ENCODE data around the gene ELAVL3. TPM values are rescaled to one million over a fixed set of nuclear protein-coding genes. Genes with fewer than 3 reads are reported as not detected.

Gene ELAVL3
- total RNA-seq, 6 experiments from 2014 or later, result not detected

DNA sequence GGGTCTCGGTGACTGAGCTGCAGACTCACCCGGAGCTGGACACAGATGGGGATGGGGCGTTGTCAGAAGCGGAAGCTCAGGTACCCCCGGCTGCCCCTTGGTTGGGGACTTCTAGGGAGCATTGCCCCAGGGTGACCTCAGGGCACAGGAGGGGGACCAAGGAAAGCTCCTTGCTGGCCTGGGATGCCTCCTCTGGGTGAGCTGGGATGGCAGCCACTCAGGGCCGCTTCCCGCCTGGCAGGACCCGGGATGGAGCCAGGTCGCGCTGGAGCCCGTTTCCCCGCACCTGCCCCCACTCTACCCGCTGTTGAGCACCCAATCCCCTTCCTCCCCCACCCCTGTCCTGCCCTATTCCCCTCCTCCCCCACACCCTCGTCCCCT, 34.6 kb downstream of the ELAVL3 start:
- no peaks in the 10 kb centered on the region for H3K4me1 ChIP-seq

DNA sequence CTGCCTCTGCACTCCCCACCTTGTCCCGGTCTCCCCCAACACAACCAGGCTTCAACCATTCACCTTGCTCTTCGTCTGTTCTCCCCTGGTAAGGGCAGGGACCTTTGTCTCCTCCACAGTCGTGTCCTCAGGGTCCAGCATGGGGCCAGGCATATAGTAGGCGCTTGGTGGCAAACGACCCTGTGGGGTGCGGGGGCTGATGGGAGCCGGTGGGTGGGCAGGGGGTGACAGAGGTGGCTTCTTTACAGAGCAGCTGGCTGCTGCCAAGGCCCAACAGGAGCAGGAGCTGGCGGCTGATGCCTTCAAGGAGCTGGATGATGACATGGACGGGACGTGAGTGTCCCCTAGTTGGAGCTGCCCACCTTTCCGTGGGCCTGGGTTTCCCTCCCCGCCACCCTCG, 35.7 kb downstream of the ELAVL3 start:
- DNase-seq (no peak), ATAC-seq (no peak)
- intact Hi-C loops (cut with DNase I), result loop anchor here in 1 of 2 donors (10.0 kb wide), 2 partner anchors 60 to 150 kb away; partner anchors contain the start of genes EPOR and TSPAN16
- WGBS (ENCODE audit: insufficient coverage, low coverage, low lambda C conversion rate, missing lambda C conversion rate), result 74% methylated on average over 2 of the region's 13 CpGs
- Histone ChIP-seq H3K27me3 (no peaks in the 10 kb centered on the region), H3K36me3 (peaks cover 0 to 69% (median 30%) of the 10 kb centered on the region in 4 donors), H3K4me3 (no peak overlapping the region), H3K4me1 (no peaks in the 10 kb centered on the region), H3K9me3 (no peaks in the 10 kb centered on the region), H3K27ac (no peak overlapping the region)
- TF ChIP-seq, protein P1, sequence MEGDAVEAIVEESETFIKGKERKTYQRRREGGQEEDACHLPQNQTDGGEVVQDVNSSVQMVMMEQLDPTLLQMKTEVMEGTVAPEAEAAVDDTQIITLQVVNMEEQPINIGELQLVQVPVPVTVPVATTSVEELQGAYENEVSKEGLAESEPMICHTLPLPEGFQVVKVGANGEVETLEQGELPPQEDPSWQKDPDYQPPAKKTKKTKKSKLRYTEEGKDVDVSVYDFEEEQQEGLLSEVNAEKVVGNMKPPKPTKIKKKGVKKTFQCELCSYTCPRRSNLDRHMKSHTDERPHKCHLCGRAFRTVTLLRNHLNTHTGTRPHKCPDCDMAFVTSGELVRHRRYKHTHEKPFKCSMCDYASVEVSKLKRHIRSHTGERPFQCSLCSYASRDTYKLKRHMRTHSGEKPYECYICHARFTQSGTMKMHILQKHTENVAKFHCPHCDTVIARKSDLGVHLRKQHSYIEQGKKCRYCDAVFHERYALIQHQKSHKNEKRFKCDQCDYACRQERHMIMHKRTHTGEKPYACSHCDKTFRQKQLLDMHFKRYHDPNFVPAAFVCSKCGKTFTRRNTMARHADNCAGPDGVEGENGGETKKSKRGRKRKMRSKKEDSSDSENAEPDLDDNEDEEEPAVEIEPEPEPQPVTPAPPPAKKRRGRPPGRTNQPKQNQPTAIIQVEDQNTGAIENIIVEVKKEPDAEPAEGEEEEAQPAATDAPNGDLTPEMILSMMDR (IDR thresholded peaks at IDR 0.05), result no peak
- no peak for TF ChIP-seq POLR2A (IDR thresholded peaks at IDR 0.05)

More for the DNA sequence above, 34.6 kb downstream of the ELAVL3 start:
- H3K27me3 ChIP-seq, result no peaks in the 10 kb centered on the region
- intact Hi-C loops (cut with DNase I), result loop anchor here in 1 of 2 donors (10.0 kb wide), 2 partner anchors 61 to 151 kb away; partner anchors contain the start of genes EPOR and TSPAN16
- peaks cover 0 to 58% (median 25%) of the 10 kb centered on the region in 4 donors for H3K36me3 ChIP-seq
- DNase-seq (no peak), ATAC-seq (peak in 3 of 4 donors; percentile 3 to 13 (median 4))
- no peak for TF ChIP-seq POLR2A (IDR thresholded peaks at IDR 0.05)
- TF ChIP-seq, protein P1 (IDR thresholded peaks at IDR 0.05), result no peak
- WGBS (ENCODE audit: insufficient coverage, low coverage, low lambda C conversion rate, missing lambda C conversion rate), result 60% methylated on average over 1 of the region's 14 CpGs
- no peak overlapping the region for H3K27ac ChIP-seq
- H3K9me3 ChIP-seq, result no peaks in the 10 kb centered on the region
- H3K4me3 ChIP-seq, result no peak overlapping the region

DNA sequence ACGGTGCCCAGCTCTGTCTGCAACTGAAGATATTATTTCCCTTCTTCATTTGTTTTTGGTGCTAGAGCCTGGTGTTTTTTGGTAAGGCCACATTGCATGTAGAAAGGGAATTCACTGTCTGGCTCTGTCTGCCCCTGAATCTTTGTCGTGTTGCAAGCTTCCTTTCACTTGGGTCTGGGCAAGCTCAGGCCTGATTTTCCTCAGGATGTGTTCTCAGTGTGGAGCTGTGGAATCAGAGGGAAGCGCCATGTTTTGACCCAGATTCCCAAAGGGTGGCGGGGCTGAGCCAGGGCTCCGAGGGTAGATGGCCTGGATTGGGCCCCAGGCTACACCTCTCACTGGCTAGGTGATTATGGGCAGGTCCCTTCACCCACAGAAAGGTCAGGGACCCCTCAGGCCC, 36.8 kb downstream of the ELAVL3 start:
- DNase-seq (no peak), ATAC-seq (no peak)
- Histone ChIP-seq H3K27ac (no peak overlapping the region), H3K4me3 (no peak overlapping the region), H3K36me3 (peaks cover 0 to 73% (median 34%) of the 10 kb centered on the region in 4 donors), H3K4me1 (no peaks in the 10 kb centered on the region), H3K9me3 (no peaks in the 10 kb centered on the region), H3K27me3 (no peaks in the 10 kb centered on the region)
- TF ChIP-seq, protein P1 (IDR thresholded peaks at IDR 0.05), result no peak
- TF ChIP-seq POLR2A (IDR thresholded peaks at IDR 0.05), result no peak
- intact Hi-C loops (cut with DNase I), result loop anchor here in 1 of 2 donors (10.0 kb wide), 2 partner anchors 59 to 149 kb away; partner anchors contain the start of genes EPOR and TSPAN16
- WGBS (ENCODE audit: insufficient coverage, low coverage, low lambda C conversion rate, missing lambda C conversion rate), result 71% methylated on average over 1 of the region's 5 CpGs

DNA sequence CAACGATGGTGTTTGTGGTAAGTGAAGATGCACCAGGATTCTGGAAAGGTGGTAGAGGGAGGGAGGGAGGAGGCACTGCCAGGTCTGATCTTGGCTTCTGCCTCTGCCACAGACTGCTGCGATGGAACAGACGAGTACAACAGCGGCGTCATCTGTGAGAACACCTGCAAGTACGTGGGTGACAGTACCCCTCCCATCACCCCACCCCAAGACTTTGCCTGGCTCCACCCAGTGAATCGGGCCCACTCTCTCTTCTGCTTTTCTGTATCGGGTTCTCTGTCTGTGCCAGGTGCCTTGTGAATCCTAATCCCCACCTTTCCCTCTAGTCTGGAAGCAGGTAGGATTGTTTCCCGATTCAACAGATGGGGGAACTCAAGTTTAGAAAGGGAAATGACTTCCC, 42.9 kb downstream of the ELAVL3 start:
- no peak overlapping the region for H3K27ac ChIP-seq
- H3K4me3 ChIP-seq, result no peak overlapping the region
- H3K9me3 ChIP-seq, result no peaks in the 10 kb centered on the region
- H3K4me1 ChIP-seq, result peaks cover 0 to 11% (median 5%) of the 10 kb centered on the region in 4 donors
- intact Hi-C loops (cut with DNase I), result no loop called here
- TF ChIP-seq, protein P1 (IDR thresholded peaks at IDR 0.05), result no peak
- no peak for TF ChIP-seq POLR2A (IDR thresholded peaks at IDR 0.05)
- H3K36me3 ChIP-seq, result peaks cover 0 to 60% (median 29%) of the 10 kb centered on the region in 4 donors
- DNase-seq (no peak), ATAC-seq (no peak)
- WGBS (ENCODE audit: insufficient coverage, low coverage, low lambda C conversion rate, missing lambda C conversion rate), result 97% methylated on average over 4 of the region's 9 CpGs
- no peaks in the 10 kb centered on the region for H3K27me3 ChIP-seq
